C4-2B (cell line): ENCODE measurements around the gene CD200.

Experiments
- H3K27ac ChIP-seq: fragments of 450-650 bp; 2 replicates; pipeline ENCODE4 v1.5.1; 2017
- ZFX ChIP-seq: fragments of 450-650 bp; IDR thresholded peaks from 2 replicates; pipeline ENCODE4 v1.6.1; 2017
- TF ChIP-seq, protein P1 (sequence below): fragments of 450-650 bp; conservative IDR thresholded peaks from 2 replicates; pipeline ENCODE4 v1.5.1; 2017; ENCODE audit warnings: mild to moderate bottlenecking

CD200 gene

DNA sequence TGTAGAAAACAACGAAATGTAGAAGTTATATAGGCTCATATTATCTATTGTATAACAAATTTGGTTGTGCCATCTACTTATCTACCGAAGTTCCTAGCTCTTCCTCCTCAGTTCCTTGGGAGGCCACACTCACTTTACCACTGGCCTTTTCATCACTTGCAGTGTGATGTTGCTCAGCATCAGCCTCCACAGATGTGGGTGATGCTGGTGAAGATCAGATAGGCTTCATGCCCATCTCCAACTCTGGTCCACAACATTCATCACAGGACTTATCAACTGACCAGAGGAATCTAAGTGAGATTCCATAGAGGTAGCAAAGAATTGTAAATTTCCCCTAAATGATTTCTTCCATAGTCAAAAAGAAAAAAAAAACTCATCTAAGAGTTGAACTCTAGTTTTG, 8.4 kb downstream of the CD200 start:
- H3K27ac ChIP-seq = no peak overlapping the region
- TF ChIP-seq ZFX = no peak
- TF ChIP-seq, protein P1, sequence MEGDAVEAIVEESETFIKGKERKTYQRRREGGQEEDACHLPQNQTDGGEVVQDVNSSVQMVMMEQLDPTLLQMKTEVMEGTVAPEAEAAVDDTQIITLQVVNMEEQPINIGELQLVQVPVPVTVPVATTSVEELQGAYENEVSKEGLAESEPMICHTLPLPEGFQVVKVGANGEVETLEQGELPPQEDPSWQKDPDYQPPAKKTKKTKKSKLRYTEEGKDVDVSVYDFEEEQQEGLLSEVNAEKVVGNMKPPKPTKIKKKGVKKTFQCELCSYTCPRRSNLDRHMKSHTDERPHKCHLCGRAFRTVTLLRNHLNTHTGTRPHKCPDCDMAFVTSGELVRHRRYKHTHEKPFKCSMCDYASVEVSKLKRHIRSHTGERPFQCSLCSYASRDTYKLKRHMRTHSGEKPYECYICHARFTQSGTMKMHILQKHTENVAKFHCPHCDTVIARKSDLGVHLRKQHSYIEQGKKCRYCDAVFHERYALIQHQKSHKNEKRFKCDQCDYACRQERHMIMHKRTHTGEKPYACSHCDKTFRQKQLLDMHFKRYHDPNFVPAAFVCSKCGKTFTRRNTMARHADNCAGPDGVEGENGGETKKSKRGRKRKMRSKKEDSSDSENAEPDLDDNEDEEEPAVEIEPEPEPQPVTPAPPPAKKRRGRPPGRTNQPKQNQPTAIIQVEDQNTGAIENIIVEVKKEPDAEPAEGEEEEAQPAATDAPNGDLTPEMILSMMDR = no peak

DNA sequence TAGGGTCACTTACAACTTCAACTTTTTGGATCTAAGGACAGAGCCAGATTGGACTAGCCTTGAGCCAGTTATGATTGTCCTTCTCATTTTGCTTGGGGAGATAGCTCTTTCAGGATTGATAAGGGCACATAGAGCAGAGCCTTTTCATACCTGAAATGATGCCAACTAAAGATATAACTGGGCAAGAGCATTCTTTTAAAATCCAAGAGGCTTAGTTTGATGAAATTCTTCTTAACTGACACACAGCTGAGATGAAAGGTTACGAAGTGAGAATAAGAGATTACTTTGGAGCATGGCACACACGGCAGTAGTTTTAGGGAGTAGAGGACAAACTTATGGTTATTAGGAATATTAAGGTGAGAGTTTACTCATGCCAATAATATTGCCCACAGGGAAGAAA, 12.7 kb downstream of the CD200 start:
- H3K27ac ChIP-seq = no peak overlapping the region
- TF ChIP-seq, protein P1 = no peak
- TF ChIP-seq ZFX = no peak

DNA sequence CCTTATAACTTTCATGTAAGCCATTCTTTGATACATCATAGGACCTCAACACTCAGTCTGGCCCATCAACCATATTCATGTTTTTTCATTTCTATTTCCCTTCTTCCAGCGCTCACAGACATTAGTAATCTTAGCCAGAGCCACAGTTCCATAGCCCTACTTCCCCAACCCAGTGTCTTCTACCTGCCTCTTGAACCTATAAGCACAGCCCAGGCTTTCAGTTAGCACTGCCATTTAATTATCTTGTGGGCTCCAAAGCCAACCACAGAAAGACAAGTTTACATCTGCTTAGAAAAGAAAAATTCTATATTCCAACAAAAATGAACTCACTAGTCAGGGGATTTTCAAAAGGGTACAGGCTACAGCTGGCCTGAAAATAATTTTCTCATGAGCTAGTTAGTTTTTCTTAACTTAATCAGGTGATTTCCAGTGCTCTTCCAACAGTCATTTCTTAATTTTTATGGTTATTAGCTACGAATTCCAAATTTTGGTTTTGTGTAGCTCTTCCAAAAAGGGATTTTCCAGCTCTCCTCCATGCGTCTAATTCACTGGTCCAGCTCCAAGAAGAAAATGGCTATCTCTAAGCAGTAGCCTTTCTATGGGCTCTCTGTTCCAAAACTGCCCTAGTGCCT, 13.7 kb downstream of the CD200 start:
- TF ChIP-seq, protein P1 = no peak
- no peak for TF ChIP-seq ZFX
- no peak overlapping the region for H3K27ac ChIP-seq

DNA sequence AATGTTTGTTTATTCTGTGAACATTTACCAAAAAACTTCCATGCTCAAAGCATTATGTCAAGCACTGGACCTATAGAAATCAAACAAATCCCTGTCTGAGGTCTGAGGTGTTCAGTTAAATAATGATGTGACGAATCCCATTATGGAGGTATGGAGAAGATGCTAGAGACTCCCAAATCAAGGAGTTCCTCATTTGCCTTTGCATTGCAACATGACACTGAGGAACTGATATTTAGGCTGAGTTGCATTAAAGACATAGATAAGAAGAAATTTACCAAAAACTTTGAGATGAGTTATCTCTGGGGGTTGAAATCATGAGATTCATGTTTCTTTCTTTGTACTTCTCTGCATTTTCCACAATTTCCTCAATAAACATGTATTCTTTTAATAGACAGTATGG, 16.0 kb downstream of the CD200 start:
- no peak overlapping the region for H3K27ac ChIP-seq
- TF ChIP-seq, protein P1 = no peak
- no peak for TF ChIP-seq ZFX

DNA sequence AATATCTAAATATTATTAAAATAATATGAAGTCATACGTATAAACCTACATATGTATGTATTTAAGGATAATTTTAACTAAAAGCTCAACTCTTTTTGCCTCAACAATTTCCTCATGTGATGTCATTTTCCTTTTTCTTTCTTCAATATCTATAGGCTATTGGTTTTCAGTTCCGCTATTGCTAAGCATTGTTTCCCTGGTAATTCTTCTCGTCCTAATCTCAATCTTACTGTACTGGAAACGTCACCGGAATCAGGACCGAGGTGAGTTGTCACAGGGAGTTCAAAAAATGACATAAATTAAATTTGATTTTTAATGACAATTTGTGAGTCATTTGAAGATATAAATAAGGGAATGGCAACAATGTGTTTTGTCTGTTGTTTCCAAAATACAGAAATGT, 16.6 kb downstream of the CD200 start:
- no peak overlapping the region for H3K27ac ChIP-seq
- no peak for TF ChIP-seq ZFX
- TF ChIP-seq, protein P1 = no peak

DNA sequence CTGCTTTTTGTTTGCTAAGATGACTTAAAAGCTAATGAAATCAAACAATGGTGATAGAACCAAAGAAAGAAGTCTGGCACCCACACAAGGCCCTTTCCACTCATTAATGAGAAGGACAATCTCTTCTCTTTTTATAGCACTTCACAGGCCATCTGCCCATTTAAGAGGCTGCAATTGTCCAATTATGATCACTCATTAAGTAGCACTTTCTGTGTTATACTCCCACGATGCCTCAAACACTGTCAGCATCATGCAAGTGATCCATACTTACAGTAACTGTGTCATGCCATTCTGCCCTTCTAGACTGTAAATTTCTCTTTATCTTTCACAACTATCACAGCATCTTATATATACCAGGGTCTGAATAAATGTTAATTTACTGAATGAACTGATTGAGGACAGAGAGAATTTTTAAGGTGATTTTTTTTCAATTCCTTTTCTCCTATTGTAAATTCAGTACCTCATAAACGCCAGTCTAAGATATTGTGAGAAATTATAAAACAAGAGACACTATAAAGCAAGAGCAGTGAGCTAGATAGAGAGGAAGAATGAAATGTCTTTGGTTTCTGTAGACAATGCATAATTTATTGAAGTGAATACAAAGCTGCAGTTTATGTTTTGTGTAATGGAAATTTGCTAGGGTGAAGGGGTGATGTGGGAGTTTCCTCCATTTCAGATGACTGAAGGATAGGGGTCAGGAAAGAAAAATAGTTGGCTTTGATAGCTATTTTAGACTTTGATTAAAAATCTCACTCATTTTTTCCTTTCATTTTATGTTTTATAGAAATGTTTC, 17.3 kb downstream of the CD200 start:
- TF ChIP-seq ZFX = no peak
- TF ChIP-seq, protein P1 = no peak
- no peak overlapping the region for H3K27ac ChIP-seq

DNA sequence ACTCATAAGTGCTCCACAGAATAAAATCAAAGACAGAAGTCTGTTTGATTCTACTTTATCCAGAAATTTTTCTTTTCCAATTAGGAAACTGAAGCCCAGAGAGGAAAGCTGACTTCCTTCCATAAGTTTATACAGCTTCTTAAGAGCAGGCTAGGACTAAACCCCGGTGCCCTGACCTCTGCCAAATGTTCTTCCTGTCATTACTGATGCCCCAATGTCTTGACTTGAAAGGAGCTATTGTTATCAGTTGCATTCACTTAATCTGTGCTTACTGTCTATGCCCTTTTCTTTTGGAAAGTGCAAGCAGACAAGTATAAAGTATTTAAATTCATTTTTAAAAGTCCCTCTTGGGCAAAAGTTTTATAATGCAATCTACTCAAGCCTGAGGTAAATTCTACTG, 18.1 kb downstream of the CD200 start:
- no peak overlapping the region for H3K27ac ChIP-seq
- TF ChIP-seq, protein P1 = no peak
- no peak for TF ChIP-seq ZFX
